GM19397 (cell line): ENCODE data around the gene SFXN2.
A peak's percentile ranks its signal among the peaks of the same experiment; 100 is the strongest.
"Not testable (repeated sequence)": the region's sequence is repeated elsewhere in the genome, so short reads cannot be mapped to it uniquely, and the experiment has no call there.

Source experiments
- ATAC-seq: cut with Tn5 transposase; IDR thresholded peaks from one replicate; pipeline ENCODE4 v1.9.1; 2021; ENCODE audit warnings: mild to moderate bottlenecking, moderate library complexity; ENCODE audit not compliant: unreplicated experiment

The SFXN2 gene

DNA sequence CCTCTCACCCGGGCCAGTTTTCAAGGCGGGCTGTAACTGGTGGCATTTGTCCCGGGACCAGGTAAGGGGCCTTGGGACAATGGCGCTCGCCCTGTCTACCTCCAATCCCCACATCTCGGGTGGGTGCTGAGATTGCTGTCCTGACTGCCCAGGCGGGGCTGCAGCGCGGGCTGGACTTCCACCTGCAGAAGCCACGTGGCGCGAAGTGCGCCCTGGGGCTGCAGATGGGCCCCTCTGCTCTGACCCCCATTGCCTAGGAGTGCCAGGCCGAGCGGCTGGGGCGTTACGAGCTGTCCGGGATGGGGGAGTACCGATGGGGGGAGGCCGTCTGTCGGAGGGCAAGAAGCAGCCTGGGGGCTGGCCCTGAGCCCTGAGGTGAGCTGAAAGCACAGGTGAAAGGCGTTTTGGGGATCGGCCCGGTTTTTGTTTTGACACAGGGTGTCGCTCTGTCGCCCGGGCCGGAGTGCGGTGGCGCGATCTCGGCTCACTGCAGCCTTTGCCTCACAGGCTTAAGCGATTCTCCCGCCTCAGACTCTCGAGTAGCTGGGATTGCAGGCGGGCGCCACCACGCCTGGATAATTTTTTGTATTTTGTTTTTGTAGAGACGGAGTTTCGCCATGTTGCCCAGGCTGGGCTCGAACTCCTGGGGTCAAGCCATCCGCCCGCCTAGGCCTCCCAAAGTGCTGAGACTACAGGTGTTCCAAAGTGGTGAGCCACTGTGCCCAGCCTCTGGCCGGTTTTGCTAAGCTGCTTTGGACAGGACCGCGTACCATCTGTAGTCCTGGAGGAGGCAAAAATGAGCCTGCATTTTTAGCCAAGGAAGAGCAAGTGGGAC is at the start of gene SFXN2:
Gene SFXN2, plus strand, starts transcription at position 16 of the 835 bp plus-strand sequence. CDS start 12,001 bp downstream, outside the sequence.
- ATAC-seq, result peak; percentile 12

GRCh38 chr10:102665904-102666509 is 48.4 kb upstream of the SFXN2 start:
- no peak for ATAC-seq

GRCh38 chr10:102667411-102667810 is 47.0 kb upstream of the SFXN2 start:
- not testable (repeated sequence) for ATAC-seq

- ATAC-seq, result no peak
Observed at GRCh38 chr10:102668326-102669107, 45.9 kb upstream of the SFXN2 start.

DNA sequence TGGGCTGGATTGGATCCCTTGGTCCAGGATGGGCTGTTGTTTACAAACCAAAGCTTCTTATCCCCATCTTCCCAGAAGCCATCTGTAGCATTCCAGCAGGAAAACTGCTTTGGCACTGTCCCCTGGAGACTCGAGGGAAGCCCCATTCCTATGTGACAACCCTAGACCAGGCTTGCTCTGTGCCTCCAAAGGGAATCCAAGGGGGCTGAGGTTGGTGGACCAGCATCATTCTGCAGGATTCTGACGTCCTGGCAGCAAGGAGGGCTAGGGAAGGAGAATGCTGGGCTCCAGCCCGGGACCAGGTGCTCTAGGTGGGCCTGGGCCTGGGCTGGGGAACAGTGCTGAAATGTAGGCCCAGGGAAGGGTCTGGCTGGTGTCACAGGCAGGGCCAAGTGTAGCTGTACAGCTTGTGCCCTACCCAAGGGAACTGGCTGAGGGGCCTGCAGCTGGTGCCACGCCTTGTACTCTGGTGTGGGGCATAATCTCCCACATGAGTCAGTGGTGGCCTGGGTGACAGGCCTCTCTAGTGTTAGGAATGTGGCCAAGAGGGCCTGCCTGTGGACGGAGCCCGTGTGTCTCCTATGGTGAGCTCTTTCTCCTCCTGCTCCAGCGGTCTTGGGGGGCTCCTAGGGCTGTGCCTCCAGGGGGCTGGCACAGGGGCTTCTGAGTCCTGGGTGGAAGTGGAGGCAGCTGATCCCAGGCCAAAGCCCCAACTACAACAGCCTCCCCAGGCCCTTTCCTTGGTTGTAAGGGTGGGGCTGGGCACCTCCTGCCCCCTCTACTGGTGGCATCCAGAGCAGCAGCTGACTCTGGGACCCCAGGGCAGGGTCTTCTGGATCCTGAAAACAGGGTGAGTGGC is 45.0 kb upstream of the SFXN2 start:
- no peak for ATAC-seq

- ATAC-seq, result no peak
Observed at GRCh38 chr10:102670065-102670670, 44.3 kb upstream of the SFXN2 start.

- no peak for ATAC-seq
Observed at GRCh38 chr10:102670871-102671434, 43.5 kb upstream of the SFXN2 start.

DNA sequence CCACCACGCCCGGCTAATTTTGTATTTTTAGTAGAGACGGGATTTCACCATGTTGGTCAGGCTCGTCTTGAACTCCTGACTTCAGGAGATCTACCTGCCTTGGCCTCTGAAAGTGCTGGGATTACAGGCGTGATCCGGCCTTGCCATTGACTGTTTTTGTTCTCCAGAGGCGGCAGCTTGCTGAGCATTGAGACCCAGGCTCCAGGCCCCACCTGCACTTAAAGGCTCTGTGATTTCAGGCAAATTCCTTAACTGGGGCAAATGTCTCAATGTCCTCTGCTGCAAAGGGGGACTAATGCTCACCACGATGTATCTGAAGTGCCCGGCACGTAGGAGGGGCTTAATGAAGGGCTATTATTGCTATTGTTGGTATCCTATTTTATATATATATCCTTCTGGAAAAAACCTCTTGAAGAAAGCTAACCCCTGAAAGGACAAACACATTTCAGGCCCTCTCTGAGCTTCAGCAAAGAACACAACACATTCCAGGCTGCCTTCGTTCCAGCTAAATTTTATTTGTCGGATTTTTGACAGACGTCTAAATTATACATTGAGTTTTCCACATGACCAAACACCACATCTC is 41.1 kb upstream of the SFXN2 start:
- ATAC-seq, result no peak

DNA sequence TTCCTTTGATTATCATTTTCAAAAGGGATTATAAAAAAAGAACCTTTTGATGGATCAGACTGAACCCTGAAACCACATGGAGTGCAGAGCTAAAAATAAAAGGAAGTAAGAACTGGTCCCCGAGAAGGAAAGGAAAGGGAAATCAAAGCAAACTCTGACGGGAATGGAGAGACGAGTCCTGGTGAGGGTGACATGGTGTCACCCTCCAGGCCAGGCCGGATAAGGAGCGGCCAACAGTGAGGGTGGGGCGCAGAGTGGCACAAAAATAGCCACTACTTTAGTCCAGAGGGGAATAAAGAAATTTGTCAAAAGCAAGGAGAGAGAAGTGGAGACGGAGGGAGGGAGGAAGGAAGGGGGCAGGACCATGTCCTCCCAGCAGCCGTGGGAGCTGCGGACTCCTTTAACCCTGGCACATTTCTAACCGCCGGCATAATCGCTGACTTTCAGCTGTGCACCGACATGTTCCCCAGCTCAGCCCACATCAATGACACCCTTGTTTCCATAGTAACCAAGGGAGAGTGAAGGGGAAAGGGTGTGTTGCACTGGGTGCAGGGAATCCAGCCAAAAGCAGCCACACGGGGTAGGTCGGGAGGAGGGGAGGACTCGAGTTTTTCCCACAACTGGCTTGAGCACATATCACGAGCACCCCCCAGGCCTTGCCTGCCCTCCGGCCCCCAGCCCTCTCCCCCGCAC is 40.5 kb upstream of the SFXN2 start:
- no peak for ATAC-seq

DNA sequence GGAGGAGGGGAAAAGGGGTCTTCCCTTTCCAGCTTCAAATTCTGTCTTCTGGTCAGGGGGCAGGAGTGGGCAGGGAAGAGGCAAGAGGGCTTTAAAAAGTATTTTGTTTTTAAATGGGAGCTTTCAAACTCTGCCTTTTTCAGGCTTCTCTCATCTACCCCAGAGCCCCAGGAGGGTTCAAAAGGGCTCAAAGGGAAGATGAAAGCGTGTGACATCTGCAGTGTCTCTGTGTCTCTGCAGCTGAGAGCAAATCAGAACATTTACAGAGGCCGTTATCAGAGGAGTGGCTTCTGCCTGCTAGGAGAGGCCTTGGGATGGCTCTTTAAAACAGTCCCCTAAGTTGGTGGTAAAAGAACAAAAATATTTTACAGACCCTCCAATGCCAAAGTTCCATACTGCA is 39.9 kb upstream of the SFXN2 start:
- ATAC-seq, result no peak

DNA sequence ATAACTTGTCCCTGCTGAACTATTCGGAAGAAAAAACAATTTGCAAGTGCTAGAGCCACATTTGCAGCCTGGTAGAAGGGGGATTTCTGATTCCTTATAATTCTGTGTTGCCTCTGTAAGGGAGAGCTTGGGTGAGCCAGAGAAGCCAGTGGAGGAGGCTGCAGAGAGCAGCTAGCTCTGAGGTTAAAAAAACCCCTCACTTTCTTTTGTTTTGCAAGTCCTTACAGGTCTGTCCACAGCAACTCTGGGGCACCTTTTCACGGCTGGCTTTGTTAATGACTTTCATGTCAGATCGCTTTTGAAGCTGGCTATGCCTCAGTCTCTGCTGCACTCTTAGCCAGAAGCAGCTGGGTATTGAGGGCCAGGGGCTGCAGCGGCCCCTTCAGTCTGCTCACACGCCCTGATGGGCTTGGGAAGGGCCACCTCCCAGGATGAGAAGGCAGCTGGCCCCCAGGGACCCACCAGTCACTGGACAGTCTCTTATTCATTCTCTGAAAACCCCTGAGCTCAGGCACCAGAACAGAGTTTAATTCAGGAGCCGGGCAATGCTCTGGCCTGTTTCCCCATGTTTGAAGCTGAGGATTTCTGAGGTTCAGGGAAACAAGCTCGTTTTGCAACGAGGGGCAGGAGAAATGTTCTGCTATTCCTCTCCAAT is 39.3 kb upstream of the SFXN2 start:
- no peak for ATAC-seq

- no peak for ATAC-seq
Observed at GRCh38 chr10:102675666-102676533, 38.5 kb upstream of the SFXN2 start.

DNA sequence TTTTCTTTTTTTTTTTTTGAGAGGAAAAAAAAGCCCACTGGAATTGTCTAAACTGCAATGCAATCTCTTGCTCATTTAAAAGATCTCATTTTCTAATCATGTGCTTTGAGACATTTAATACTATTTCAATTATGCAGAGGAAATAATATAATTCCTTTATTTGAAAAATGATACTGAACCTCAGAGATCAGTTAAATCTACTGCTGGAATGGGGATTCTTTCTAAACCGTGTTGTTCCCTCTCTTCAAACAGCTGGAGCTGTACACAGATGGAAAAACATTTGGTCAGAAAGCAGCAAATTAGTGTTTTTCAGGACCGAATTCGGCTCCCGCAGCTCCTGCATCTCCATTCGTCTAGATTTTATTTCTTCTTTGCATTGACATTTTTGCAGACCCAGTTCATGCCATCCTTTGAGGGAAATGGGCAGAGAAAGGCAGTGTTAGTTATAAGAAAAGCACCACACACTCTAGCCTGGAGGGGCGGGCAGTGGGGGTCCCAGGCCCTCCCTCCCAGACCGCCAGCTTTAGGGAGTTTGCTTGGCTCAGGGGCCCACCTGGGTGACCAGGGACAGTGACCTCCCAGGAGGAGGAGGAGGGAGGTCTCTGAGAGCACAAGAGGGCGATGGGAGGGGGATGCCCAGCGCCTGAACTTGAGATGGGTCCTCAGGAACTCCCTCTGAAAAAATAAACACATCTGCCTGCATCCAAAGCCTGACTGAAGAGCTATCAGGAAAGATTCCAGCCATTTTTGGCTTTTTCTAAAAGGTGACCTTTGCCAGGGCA is 37.7 kb upstream of the SFXN2 start:
- ATAC-seq, result no peak

DNA sequence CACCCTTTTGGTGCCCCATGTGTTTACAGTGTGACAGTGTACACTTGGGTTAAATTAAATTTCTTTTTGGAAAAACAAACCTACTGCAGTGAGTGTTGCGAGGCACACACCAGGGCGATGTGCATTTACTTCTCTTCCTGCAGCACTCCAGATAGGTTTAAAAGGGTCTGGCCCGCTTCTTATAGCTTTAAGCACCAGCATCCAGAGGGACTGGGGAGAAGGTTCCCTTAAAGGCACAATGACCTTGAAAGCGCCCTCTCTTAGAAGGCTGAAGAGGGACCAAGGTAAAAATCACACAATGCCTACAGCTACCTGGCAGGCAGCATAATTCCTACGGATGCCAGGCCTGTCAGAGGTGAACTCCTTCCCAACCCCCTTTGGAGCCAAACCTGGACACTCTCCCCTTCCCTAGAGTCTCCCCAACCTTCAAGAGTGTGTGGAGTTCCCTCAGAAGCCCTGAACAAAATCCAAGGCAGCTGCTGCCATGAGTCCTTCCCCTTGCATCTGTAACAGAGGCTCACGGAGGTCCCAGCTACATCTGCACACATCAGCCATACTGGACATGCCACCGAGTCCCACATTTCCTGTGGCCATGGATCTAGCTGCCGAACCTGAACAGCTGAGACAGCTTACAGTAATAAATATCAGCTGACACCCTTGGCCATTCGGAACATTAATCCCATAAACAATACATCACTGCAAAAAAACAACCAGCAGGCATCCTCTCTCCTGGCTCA is 36.9 kb upstream of the SFXN2 start:
- no peak for ATAC-seq

- ATAC-seq, result no peak
Observed at GRCh38 chr10:102678068-102678400, 36.4 kb upstream of the SFXN2 start.

- ATAC-seq, result no peak
Observed at GRCh38 chr10:102678842-102679289, 35.6 kb upstream of the SFXN2 start.
